ENCODE results near the gene ADAMTSL2. TPM values are rescaled to one million over a fixed set of nuclear protein-coding genes. Genes with fewer than 3 reads are reported as not detected.

ADAMTSL2 gene
- polyA plus RNA-seq, 1 of the 3 experiments (the other 2 are of a cell fraction) = 0.21 TPM

DNA sequence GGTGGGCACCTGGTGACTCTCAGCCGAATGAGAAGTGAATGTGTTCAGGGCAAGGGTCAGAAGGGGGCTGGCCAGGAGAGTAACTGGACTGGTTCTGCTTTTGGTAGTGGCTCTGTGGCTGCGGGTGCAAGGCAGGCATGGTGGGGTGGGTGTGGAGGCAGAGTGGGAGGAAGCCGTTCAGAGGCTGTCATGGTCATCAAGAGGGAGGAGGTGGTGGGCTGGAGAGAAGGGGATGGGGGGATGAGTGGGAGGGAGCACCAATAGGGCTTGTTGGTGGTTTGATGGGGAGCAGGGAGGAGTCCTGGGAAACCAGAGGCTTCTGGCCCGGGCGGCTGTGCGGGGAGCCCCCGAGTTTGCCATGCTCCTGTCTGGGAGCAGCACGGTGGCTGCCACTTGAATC, 61.4 kb downstream of the ADAMTSL2 start (continued):
- TF ChIP-seq PBX3 (IDR thresholded peaks at IDR 0.05) (no peak), MXI1 (IDR thresholded peaks at IDR 0.05; ENCODE audit: low read depth, low read length) (no peak)

GRCh38 chr9:133597316-133597957, 62.9 kb downstream of the ADAMTSL2 start:
- no peak overlapping the region for H3K4me3 ChIP-seq (ENCODE audit: low read depth in 2 of 2, low read length in 1 of 2)
- no peaks in the 10 kb centered on the region for H3K27me3 ChIP-seq (ENCODE audit: insufficient read depth)
- H3K9ac ChIP-seq = no peak overlapping the region
- H3K9me3 ChIP-seq = 0 out of 2 replicates have a peak, but pooled peaks cover 9% of the 10 kb centered on the region
- H3K79me2 ChIP-seq (ENCODE audit: insufficient read depth) = no peaks in the 10 kb centered on the region
- DNase-seq = no peak
- 49% methylated on average over 7 of the region's 7 CpGs for WGBS (ENCODE audit: low lambda C conversion rate)
- ChIA-PET POLR2A (no interaction called here), CTCF (interaction anchor here (0.6 to 1.4 kb wide), 5 partner anchors 8 to 455 kb away, joined by 3 to 6 read pairs (median 3); partner anchors contain the start of gene ADAMTSL2)
- H3F3A ChIP-seq (replicated peaks; ENCODE audit: insufficient read depth) = no peaks in the 10 kb centered on the region
- H2AFZ ChIP-seq (ENCODE audit: low read depth) = no peak overlapping the region
- H3K36me3 ChIP-seq (replicated peaks in 1 of 2; ENCODE audit: control insufficient read depth in 1 of 2, insufficient read depth in 2 of 2, low read length in 1 of 2) = no peaks in the 10 kb centered on the region
- H3K4me1 ChIP-seq (ENCODE audit: control insufficient read depth in 1 of 2, insufficient read depth in 2 of 2, low read depth in 1 of 2, low read length in 1 of 2) = peaks cover 0 to 35% of the 10 kb centered on the region in 2 experiments; a peak in 1 of 4 replicates
- no peak overlapping the region for H3K27ac ChIP-seq (ENCODE audit: low read depth in 2 of 2, low read length in 1 of 2)
- no peaks in the 10 kb centered on the region for H4K20me1 ChIP-seq (ENCODE audit: insufficient read depth)
- H3K9me2 ChIP-seq = no peaks in the 10 kb centered on the region
- TF ChIP-seq PBX3 (IDR thresholded peaks at IDR 0.05) (no peak), GATA2 (CRISPR knock-in tag; IDR thresholded peaks at IDR 0.05) (no peak), GABPA (IDR thresholded peaks at IDR 0.05; ENCODE audit: low read depth) (no peak), FOXM1 (IDR thresholded peaks at IDR 0.05; ENCODE audit: low read depth) (no peak), ELF1 (IDR thresholded peaks at IDR 0.05) (no peak), REST (IDR thresholded peaks at IDR 0.05; ENCODE audit: low read depth, low read length) (no peak), POLR2AphosphoS5 (IDR thresholded peaks at IDR 0.05; ENCODE audit: low read depth, low read length) (no peak)
- H3K4me2 ChIP-seq = no peak overlapping the region

DNA sequence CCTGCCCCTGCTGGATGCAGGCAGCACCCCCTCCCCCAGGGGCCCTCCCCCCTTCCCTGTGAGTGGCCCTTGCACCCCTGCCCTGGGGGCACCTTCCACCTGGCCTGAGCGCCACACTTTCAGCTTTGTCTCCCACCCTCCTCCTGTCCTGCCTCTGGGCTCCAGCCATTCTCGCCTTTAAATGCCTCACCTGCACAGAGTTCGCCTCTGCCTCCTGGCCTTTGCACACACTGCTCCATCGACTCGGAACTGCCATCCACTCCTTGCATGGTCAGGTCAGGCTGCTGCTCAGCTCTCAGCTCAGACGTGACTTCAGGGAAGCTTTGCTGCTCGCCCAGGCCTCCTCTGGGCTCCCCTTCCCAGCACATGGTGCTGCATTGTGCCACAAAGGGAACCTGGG, 64.5 kb downstream of the ADAMTSL2 start:
- Histone ChIP-seq H3K9me2 (no peaks in the 10 kb centered on the region), H3K9ac (no peak overlapping the region), H3F3A (replicated peaks; ENCODE audit: insufficient read depth) (no peaks in the 10 kb centered on the region), H3K36me3 (replicated peaks in 1 of 2; ENCODE audit: control insufficient read depth in 1 of 2, insufficient read depth in 2 of 2, low read length in 1 of 2) (no peaks in the 10 kb centered on the region), H4K20me1 (ENCODE audit: insufficient read depth) (no peaks in the 10 kb centered on the region), H3K27me3 (ENCODE audit: insufficient read depth) (no peaks in the 10 kb centered on the region), H3K4me3 (ENCODE audit: low read depth in 2 of 2, low read length in 1 of 2) (no peak overlapping the region), H3K9me3 (0 out of 2 replicates have a peak, but pooled peaks cover 9% of the 10 kb centered on the region), H3K4me1 (ENCODE audit: control insufficient read depth in 1 of 2, insufficient read depth in 2 of 2, low read depth in 1 of 2, low read length in 1 of 2) (peaks cover 0 to 29% of the 10 kb centered on the region in 2 experiments; a peak in 1 of 4 replicates), H3K4me2 (no peak overlapping the region), H3K27ac (ENCODE audit: low read depth in 2 of 2, low read length in 1 of 2) (no peak overlapping the region), H2AFZ (ENCODE audit: low read depth) (no peak overlapping the region), H3K79me2 (ENCODE audit: insufficient read depth) (no peaks in the 10 kb centered on the region)
- TF ChIP-seq MXI1 (IDR thresholded peaks at IDR 0.05; ENCODE audit: low read depth, low read length) = no peak
- TF ChIP-seq FOXJ3 (CRISPR knock-in tag; IDR thresholded peaks at IDR 0.05) = no peak
- TF ChIP-seq, protein P1, sequence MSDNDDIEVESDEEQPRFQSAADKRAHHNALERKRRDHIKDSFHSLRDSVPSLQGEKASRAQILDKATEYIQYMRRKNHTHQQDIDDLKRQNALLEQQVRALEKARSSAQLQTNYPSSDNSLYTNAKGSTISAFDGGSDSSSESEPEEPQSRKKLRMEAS (IDR thresholded peaks at IDR 0.05; ENCODE audit: low read depth) = no peak
- TF ChIP-seq, protein P2, sequence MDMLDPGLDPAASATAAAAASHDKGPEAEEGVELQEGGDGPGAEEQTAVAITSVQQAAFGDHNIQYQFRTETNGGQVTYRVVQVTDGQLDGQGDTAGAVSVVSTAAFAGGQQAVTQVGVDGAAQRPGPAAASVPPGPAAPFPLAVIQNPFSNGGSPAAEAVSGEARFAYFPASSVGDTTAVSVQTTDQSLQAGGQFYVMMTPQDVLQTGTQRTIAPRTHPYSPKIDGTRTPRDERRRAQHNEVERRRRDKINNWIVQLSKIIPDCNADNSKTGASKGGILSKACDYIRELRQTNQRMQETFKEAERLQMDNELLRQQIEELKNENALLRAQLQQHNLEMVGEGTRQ (IDR thresholded peaks at IDR 0.05; ENCODE audit: borderline replicate concordance, low read depth, low read length) = no peak
- no peak for TF ChIP-seq SIN3A (IDR thresholded peaks at IDR 0.05; ENCODE audit: borderline replicate concordance, low read depth, low read length)
- no peak for TF ChIP-seq CHD2 (IDR thresholded peaks at IDR 0.05; ENCODE audit: low read length, partially characterized antibody)
- no peak for TF ChIP-seq RCOR1 (IDR thresholded peaks at IDR 0.05; ENCODE audit: low read length)
- DNase-seq = no peak
- WGBS (ENCODE audit: low lambda C conversion rate) = 76% methylated on average over 6 of the region's 7 CpGs
- CTCF ChIA-PET = no interaction called here
- POLR2A ChIA-PET = no interaction called here

All from SK-N-SH (cell line).